Testis (tissue), 3 donors: ENCODE measurements around the gene SCARB2. TPM values are rescaled to one million over a fixed set of nuclear protein-coding genes. Genes with fewer than 3 reads are reported as not detected.

ENCODE experiments used
- DNase-seq: peaks from one replicate; pipeline ENCODE4 v3.0.0-alpha.2; 2019
- H3K27ac ChIP-seq, 2 donors: fragments of 200-600 bp; sonication (generic); one replicate each; pipeline ENCODE4 v1.5.1; 2019
- H3K27me3 ChIP-seq: fragments of 200-600 bp; sonication (generic); one replicate; pipeline ENCODE4 v1.5.1; 2019
- H3K36me3 ChIP-seq: fragments of 200-600 bp; sonication (generic); one replicate; pipeline ENCODE4 v1.5.1; 2017; ENCODE audit warnings: low read depth; ENCODE audit errors: missing control alignments
- H3K4me1 ChIP-seq: fragments of 200-600 bp; sonication (generic); one replicate; pipeline ENCODE4 v1.5.1; 2019
- H3K4me3 ChIP-seq, 2 donors: fragments of 200-600 bp; sonication (generic); one replicate each; pipeline ENCODE4 v1.5.1; 2017 to 2019
- H3K9me3 ChIP-seq: fragments of 200-600 bp; sonication (generic); one replicate; pipeline ENCODE4 v1.5.1; 2017
- POLR2A ChIP-seq: fragments of 450-650 bp; IDR thresholded peaks from one replicate; pipeline ENCODE4 v1.6.1; 2017; ENCODE audit warnings: antibody characterized with exemption, mild to moderate bottlenecking, moderate library complexity
- WGBS, 2 donors: methylation state at CpG; one replicate each; pipeline ENCODE4 v1.1.5; 2018; 5-methylcytosine and 5-hydroxymethylcytosine counted together
- intact Hi-C: fragments of 100-400 bp; cut with DNase I; formaldehyde crosslinking; loops from one replicate; pipeline ENCODE4 v1.15.1; 2023; ENCODE audit warnings: low total_unique reads
- polyA plus RNA-seq: library from polyadenylated mRNA; stranded (reverse); fragments of 350-450 nt; fragmentation: Illumina TruSeq; extraction: RNeasy Lipid Tissue Mini Kit (QIAGEN cat#74804); gene quantifications from one replicate; pipeline ENCODE4 v1.2.3, GENCODE V29; 2014; ENCODE audit warnings: low read depth, low replicate concordance; ENCODE audit not compliant: insufficient read depth
- total RNA-seq, 2 donors: library from RNA; depleted of rRNA; stranded (reverse); fragments of >200 nt; gene quantifications; one replicate each; pipeline ENCODE4 v1.2.3, GENCODE V29; 2016
- TF ChIP-seq, protein P1 (sequence below), 3 experiments: fragments of 450-650 bp in 2 of 3; fragments of 200-600 bp in 1 of 3; sonication (generic) in 1 of 3; IDR thresholded peaks; one replicate each; pipeline ENCODE4 v1.5.1; 2016 to 2019; ENCODE audit warnings: antibody characterized with exemption in 3 of 3, mild to moderate bottlenecking in 2 of 3, moderate library complexity in 1 of 3

Gene SCARB2
- total and polyA plus RNA-seq, 3 donors from 2014 or later = 79.0 to 115 (median 115) TPM

DNA sequence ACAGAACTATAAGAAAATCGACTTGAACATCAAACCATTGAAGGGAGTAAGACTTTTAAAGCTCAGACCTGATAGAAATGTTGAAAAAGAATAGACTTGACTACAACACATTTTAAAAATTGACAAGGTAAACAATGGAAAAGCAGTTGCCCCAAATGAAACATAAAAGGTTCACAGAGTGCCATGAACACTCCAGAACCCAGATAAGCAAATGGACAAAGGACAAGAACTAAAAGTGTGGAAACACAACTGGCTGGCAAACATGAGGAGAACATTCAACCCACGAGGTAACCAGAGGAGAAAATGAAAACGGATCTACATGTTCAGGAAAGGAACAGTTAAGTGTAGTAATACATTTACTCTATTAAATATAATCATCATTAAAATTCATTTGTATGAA lies 26.5 kb downstream of the SCARB2 start:
- no peaks in the 10 kb centered on the region for H3K27me3 ChIP-seq
- intact Hi-C loops = no loop called here
- no peaks in the 10 kb centered on the region for H3K9me3 ChIP-seq
- H3K4me3 ChIP-seq = no peak overlapping the region
- H3K27ac ChIP-seq = peak overlapping the region in 1 of 2 donors; percentile 47
- WGBS, 2 donors = 40 to 46% methylated on average over 3 of the region's 3 CpGs
- TF ChIP-seq, protein P1, sequence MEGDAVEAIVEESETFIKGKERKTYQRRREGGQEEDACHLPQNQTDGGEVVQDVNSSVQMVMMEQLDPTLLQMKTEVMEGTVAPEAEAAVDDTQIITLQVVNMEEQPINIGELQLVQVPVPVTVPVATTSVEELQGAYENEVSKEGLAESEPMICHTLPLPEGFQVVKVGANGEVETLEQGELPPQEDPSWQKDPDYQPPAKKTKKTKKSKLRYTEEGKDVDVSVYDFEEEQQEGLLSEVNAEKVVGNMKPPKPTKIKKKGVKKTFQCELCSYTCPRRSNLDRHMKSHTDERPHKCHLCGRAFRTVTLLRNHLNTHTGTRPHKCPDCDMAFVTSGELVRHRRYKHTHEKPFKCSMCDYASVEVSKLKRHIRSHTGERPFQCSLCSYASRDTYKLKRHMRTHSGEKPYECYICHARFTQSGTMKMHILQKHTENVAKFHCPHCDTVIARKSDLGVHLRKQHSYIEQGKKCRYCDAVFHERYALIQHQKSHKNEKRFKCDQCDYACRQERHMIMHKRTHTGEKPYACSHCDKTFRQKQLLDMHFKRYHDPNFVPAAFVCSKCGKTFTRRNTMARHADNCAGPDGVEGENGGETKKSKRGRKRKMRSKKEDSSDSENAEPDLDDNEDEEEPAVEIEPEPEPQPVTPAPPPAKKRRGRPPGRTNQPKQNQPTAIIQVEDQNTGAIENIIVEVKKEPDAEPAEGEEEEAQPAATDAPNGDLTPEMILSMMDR (IDR thresholded peaks at IDR 0.05) = no peak
- no peak for TF ChIP-seq POLR2A
- DNase-seq = no peak
- H3K36me3 ChIP-seq = no peaks in the 10 kb centered on the region
- H3K4me1 ChIP-seq = peaks cover 4% of the 10 kb centered on the region

DNA sequence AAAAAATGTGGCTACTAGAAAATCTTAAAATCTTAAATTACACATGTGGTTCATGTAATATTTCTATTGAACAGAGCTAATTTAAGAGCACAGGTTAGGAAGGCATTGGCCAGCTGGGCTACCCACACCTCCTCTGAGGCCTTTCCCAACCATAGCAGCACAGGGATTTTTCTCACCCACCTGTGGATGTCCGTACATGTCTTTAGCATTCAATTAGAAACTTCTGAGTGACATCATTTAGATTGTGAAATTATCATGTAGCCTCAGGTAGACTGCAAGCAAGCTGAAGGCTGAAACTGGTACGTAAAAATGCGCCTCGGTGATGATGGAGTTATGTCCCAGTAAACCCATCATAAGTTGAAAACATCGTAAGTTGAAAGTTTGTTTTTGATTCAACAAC lies 31.2 kb downstream of the SCARB2 start:
- Histone ChIP-seq H3K27me3 (no peaks in the 10 kb centered on the region), H3K9me3 (no peaks in the 10 kb centered on the region), H3K4me1 (no peaks in the 10 kb centered on the region), H3K36me3 (no peaks in the 10 kb centered on the region), H3K4me3 (no peak overlapping the region), H3K27ac (no peak overlapping the region)
- WGBS, 2 donors = 79 to 90% methylated on average over 5 of the region's 5 CpGs
- no peak for DNase-seq
- intact Hi-C loops = no loop called here
- TF ChIP-seq, protein P1 (IDR thresholded peaks at IDR 0.05) = no peak
- no peak for TF ChIP-seq POLR2A

GRCh38 chr4:76179398-76180318 lies 34.0 kb downstream of the SCARB2 start:
- intact Hi-C loops = no loop called here
- TF ChIP-seq, protein P1 (IDR thresholded peaks at IDR 0.05) = peak; percentile 69 to 91 (median 89)
- TF ChIP-seq POLR2A = no peak
- Histone ChIP-seq H3K36me3 (no peaks in the 10 kb centered on the region), H3K4me1 (no peaks in the 10 kb centered on the region), H3K9me3 (no peaks in the 10 kb centered on the region), H3K27me3 (no peaks in the 10 kb centered on the region), H3K4me3 (no peak overlapping the region), H3K27ac (no peak overlapping the region)
- 69 to 72% methylated on average over 11 of the region's 11 CpGs for WGBS, 2 donors
- peak; percentile 94 for DNase-seq

- no peak for DNase-seq
- intact Hi-C loops = no loop called here
- no peak for TF ChIP-seq POLR2A
- TF ChIP-seq, protein P1 (IDR thresholded peaks at IDR 0.05) = no peak
- Histone ChIP-seq H3K4me1 (no peaks in the 10 kb centered on the region), H3K27ac (no peak overlapping the region), H3K27me3 (no peaks in the 10 kb centered on the region), H3K9me3 (no peaks in the 10 kb centered on the region), H3K36me3 (no peaks in the 10 kb centered on the region), H3K4me3 (no peak overlapping the region)
- WGBS, 2 donors = 41 to 59% methylated on average over 2 of the region's 2 CpGs
Measured at GRCh38 chr4:76178296-76178695, 35.3 kb downstream of the SCARB2 start.

DNA sequence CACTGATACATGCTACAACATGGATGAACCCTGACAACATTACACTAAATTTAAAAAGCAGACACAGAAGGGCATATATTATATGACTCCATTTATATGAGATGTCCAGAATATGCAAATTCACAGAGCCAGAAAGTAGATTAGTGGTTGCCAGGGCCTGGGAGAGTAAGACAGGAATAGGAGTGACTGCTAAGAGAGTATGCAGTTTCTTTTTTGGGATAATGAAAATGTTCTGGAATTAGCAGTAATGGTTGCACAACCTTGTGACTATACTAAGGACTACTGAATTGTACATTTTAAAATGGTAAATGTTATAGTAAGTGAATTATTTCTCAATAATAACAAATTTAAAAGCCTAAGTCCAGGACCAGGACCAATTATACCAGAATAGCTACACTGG lies 35.9 kb downstream of the SCARB2 start:
- intact Hi-C loops = no loop called here
- no peak for TF ChIP-seq POLR2A
- TF ChIP-seq, protein P1 (IDR thresholded peaks at IDR 0.05) = no peak
- Histone ChIP-seq H3K27me3 (no peaks in the 10 kb centered on the region), H3K27ac (no peak overlapping the region), H3K4me1 (no peaks in the 10 kb centered on the region), H3K4me3 (no peak overlapping the region), H3K9me3 (no peaks in the 10 kb centered on the region), H3K36me3 (no peaks in the 10 kb centered on the region)
- no peak for DNase-seq
